HG02852 (cell line): ENCODE results near the gene BCAS3.
"Not testable (repeated sequence)": the region's sequence is repeated elsewhere in the genome, so short reads cannot be mapped to it uniquely, and the experiment has no call there.

Source experiments
- ATAC-seq: cut with Tn5 transposase; IDR thresholded peaks from one replicate; pipeline ENCODE4 v1.9.1; 2021; ENCODE audit warnings: mild to moderate bottlenecking, moderate library complexity; ENCODE audit not compliant: unreplicated experiment

BCAS3 gene

DNA sequence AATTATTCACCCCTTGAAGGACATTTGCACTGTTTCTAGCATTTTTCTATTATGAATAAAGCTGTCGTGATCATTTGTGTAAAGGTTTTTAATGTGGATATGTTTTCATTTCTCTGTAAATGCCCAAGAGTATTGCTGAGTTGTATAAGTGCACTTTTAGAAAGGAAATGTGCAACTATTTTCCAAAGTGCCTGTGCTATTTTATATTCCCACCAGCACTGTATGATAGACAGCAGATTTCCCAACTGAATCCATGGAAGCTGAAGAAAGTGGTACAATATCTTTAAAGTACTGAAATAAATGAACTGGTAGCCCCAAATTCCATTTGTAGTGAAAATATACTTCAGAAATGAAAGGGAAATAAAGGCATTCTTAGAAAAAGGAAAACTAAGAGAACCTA lies 238.4 kb downstream of the BCAS3 start:
- ATAC-seq = no peak

DNA sequence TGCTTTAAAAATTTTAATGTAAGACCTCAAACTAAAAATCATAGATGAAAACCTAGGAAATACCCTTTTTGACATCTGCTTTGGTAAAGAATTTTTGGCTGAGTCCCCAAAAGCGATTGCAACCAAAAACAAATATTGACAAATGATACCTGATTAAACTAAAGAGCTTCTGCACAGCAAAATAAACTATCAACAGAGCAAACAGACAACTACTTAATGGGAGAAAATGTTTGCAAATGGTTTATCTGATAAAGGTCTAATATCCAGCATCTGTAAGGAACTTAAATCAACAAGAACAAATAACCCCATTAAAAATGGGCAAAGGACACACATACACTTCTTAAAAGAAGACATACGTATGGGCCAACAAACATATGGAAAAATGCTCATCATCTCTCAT lies 242.5 kb downstream of the BCAS3 start:
- no peak for ATAC-seq

DNA sequence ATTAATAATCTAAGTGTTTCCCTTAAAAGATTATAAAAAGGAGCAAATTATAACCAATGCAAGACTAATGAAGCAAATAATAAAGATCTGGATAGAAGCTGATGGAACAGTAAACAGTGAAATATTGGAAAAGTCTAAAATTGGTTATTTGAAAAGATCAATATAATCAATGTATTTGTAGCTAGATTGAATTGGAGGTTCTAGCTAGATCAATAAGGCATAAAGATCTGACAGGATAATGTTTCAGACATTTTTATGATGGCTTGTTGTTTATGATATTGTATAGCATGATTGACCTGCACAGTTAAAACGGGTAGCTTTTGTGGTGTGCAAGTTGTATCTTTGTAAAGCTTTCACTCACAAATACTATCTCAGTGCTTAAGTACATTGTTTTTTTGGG lies 245.3 kb downstream of the BCAS3 start:
- ATAC-seq = no peak

DNA sequence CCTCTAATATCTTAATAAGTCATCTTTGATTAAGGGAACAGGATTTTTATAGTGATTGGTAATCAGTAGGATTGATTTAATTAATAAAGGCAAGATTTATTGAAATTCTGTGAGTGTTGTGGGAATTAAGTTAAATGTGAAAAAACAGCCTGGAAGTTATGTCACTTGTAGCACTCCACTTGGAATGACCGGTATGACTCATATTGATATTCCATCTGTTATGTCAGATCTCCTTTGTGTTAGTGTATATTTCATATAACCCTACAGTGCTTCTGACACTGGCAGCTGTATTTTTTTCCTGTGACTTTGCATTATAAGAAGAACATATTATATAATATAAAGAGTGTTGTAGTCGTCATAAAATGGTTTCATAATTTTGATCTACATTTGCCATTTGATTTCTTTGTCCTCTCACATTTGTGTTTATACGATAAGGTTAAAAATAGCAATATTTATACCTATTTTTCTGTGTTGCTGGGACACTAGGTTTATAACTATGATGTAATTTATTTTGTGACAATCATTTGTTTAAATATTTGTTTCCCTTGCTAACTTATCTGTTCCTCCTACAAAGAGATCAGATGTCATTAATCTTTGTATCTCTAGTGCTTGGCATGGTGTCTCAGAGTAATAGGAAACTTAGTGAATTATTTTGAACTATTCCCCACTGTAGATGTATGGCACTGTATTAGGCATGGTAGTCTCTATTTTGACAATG lies 249.0 kb downstream of the BCAS3 start:
- ATAC-seq = no peak

DNA sequence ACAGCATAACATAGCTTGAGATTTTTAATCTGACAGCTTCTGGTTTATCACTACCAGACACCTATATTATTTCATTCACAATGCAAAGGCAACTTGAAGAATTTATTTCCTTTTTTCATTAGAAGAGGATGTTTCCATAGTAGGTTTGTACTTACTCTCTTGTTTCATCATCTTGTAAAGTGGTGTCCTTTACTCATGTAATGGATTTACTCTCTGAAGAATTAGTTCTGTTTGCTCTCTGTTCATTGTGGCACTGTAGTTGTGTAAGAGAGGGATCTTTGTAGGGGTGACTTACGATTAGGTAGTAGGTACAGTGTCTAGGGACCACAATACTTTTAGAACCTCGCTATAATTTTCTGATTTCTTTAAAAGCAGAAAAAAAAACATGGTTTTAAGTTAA lies 256.1 kb downstream of the BCAS3 start:
- ATAC-seq = no peak

DNA sequence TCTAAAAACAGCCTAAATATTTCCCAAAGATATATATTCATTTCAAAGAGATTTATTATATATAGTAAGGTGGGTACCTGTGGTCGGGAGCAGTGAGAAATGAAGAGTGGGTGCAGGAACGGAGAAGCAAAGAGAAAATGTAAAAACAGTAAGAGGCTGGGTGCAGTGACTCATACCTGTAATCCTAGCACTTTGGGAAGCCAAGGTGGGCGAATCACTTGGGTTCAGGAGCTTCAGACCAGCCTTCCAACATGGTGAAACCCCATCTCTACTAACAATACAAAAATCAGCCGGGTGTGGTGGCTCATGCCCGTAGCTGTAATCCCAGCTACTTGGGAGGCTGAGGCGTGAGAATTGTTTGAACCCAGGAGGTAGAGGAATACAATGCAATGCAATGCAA lies 257.1 kb downstream of the BCAS3 start:
- ATAC-seq = no peak

DNA sequence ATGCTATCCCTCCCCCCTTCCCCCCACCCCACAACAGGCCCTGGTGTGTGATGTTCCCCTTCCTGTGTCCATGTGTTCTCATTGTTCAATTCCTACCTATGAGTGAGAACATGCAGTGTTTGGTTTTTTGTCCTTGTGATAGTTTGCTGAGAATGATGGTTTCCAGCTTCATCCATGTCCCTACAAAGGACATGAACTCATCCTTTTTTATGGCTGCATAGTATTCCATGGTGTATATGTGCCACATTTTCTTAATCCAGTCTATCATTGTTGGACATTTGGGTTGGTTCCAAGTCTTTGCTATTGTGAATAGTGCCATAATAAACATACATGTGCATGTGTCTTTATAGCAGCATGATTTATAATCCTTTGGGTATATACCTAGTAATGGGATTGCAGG lies 258.3 kb downstream of the BCAS3 start:
- not testable (repeated sequence) for ATAC-seq

DNA sequence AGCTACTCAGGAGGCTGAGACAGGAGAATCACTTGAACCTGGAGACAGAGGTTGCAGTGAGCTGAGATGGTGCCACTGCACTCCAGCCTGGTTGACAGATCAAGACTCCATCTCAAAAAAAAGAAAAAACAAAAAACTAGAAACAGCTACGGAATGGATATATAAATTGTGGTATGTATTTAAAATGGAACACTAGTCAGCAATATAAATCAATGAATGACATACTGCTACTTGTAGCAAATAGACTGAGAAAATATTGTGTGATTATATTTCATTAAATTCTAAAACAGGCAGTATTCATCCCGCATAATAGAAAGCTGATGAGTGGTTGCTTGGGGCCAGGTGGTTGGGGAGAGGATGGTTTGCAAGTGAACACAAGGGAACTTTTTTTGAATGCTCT lies 261.7 kb downstream of the BCAS3 start:
- ATAC-seq = no peak

DNA sequence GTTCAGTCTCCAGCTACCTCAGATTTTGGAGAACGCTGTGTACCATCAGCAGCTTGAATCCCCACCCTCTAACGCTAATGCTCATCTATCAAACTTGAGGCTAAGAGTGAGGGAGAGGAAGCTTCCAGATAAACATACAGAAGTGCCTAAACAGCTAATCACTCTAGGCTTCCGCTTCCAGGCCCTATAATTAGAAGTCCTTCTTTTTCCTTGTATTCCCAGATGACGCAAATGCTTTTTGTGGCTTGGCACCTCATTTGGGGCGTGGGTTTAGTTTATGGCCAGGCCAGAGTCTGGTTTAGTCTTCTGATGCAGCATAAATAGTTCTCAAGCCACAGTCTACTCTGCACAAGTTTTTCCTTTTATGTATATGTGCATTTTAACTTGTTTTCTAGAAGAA lies 263.4 kb downstream of the BCAS3 start:
- no peak for ATAC-seq

DNA sequence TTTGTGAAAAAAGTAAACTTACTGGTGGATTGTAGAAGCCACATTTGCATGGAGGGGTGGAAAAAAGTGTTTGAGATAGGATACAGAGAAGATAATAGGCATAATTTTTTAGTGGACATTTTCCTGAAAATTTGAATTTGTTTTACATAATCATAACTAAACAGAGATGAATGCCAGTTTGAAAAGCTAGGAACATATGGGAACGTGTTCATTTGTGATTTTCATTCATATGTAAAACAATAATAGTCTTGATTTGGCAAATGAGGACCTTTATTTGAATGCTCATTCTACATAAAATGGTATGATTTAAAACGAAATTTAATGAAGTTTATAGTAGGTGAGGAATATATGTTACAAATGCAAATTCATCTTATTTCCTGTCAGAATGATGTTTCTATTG lies 263.9 kb downstream of the BCAS3 start:
- ATAC-seq = no peak

DNA sequence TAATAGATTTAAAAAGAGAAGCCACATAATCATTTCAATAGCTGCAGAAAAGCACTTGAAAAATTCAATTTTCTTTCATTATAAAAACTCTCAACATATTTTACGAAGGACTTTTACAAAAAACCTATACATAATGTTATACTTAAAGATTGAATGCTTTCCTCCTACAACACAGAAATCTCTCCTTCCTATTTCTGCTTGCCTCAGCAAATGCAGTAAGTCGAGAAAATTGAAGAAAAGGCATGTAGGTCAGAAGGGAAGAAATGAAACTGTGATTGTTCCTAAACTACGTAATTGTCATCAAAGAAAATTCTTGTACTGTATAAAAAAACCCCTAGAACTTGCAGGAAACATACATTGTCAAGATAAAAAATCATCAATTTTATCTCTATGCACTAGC lies 267.1 kb downstream of the BCAS3 start:
- ATAC-seq = no peak

DNA sequence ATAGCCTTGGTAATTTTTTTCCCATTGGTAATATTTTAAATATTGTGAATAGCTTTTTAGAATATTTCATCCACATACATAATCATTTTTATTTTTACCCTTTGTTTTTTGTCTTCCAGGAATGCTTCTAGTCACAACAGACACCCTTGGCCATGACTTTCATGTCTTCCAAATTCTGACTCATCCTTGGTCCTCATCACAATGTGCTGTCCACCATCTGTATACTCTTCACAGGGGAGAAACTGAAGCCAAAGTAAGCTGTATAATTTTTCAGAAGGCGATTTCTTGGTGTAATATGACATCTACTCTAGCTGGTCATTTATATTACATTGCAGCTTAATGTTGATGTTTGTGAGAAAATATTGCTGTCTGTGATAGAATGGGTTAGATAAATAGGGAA lies 269.4 kb downstream of the BCAS3 start:
- no peak for ATAC-seq

DNA sequence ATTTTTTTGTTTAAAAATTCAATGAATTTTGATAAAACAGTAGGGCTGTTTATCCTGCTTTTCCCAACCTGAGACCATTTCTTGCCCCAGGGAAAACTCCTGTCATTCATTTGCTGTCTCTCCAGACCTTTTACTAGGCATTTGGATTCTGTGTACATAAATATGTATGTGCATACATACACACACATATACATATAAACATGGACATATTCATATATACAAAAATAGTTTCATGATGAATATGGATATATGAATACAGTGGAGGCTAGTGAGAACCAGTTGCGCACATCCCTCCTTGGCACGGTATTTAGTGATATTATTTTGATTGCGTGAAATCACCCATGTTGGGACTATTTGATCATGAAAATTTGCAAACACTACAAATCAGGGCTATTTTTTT lies 269.9 kb downstream of the BCAS3 start:
- no peak for ATAC-seq

DNA sequence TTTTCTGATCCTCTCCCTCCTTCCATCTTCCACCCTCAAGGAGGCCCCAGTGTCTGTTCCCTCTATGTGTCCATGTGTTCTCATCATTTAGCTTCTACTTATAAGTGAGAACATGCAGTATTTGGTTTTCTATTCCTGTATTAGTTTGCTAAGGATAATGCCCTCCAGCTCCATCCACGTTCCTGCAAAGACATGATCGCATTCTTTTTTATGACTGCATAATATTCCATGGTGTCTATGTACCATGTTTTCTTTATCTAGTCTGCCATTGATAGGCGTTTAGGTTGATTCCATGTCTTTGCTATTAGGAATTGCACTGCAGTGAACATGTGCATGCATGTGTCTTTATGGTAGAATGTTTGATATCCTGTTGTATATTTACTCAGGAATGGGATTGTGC lies 275.1 kb downstream of the BCAS3 start:
- no peak for ATAC-seq

DNA sequence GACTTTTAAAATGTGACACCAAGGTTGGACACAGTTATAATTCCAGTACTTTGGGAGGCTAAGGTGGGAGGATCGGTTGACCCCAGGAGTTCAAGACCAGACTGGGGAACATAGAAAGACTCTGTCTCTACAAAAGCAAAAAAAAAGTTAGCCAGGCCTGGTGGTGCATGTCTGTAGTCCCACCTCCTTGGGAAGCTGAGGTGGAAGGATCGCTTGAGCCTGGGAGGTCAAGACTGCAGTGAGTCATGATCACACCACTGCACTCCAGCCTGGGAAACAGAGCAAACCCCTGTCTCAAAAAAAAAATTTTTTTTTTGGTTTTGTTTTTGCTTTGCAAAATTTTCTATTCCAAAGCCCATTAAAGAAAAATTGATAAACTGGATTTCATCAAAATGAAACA lies 281.4 kb downstream of the BCAS3 start:
- ATAC-seq = no peak

DNA sequence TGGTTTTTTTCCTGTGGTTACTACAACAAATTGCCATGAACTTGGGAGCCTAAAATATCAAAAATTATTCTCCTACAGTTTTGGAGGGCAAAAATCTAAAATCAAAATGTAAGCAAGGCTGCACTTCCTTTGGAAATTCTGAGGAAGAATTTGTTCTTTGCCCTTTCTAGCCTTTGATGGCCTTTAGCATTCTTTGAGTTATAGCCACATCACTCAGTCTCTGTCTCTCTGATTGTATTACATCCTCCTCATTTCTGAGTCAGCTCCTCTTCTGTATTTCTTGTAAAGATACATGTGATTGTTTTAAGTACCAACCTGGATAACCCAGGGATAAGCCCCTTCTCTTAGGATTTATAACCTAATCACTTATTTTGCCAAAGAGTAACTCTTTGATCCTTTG lies 282.0 kb downstream of the BCAS3 start:
- ATAC-seq = no peak

DNA sequence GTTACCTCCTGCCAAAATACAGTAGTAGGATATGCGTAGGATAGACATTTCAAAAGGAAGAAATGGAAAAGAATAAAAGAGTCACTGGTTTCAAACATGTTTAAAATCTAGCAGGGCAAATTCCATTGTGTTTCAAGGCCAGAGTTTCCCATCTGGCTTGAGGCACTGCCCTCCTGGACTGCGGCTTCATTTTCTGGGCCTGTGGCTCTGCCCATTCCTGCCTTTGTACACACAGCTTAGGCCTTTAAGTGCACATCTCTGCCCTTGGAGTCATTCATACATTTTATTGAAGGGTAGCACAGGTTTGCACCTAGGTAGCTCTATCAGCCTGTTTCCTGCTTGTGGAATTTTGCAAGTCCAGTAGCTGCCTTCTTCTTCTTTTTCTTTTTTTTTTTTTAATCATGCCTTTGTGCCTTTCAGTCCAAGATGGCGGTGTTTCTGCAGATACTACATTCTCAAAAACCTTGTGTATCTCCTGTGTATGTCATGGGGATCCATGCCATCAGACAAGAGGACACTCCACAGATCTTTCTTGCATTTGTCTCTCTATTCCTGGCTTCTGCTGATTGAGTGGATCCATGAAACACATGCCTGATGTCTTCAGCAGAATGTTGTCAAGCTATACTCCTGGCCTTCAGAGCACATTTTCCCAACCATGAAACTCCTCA lies 282.9 kb downstream of the BCAS3 start:
- ATAC-seq = no peak

DNA sequence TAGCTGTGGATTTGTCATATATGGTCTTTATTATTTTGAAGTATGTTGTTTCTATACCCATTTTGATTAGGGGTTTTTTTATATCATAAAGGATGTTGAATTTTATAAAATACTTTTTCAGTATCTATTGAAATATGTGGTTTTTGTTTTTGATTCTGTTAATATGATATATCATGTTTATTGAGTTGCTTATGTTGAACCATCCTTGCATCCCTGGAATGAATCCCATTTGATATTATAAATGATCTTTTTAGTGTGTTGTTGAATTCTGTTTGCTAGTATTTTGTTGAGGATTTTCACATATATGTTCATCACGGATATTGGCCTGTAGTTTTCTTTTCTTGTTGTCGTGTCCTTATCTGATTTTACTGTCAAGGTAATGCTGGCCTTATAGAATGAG lies 286.5 kb downstream of the BCAS3 start:
- no peak for ATAC-seq

DNA sequence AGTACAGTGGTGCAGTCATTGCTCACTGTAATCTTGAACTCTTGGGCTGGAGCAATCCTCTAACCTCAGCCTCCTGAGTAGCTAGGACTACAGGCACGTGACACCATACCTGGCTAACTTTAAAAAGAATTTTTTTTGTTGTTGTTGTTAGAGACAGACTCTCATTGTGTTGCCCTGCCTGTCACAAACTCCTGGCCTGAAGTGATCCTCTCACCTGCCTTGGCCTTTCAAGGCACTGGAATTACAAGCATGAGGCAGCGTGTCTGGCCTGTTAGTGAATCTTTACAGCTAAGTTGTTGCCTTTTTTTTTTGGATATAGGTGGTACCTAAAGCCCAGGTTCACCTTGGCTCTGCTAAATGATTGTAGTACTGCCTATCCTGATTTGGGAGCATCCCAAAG lies 290.6 kb downstream of the BCAS3 start:
- ATAC-seq = no peak

DNA sequence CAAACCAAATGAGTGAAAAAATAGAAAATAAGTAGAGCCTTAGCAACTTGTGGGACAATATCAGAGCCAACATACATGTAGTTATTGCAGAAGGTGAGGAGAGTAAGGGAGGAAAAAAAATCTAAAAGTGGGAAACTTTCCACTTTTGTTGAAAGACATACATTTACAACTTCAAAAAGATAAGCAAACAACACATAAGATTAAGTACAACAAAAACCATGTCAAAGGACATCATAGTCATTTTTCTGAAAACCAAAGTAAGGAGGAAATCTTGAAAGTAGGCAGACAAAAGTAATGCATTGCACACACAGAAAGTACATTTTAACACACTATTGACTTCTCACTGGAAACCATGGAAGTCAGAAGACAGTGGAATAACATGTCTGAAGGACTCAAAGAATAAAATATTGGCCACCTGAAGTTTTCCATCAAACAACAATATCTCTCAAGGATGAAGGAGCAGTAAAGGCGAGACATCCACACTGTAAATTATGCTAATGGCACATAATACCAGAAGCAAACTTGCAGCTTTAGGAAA lies 291.9 kb downstream of the BCAS3 start:
- no peak for ATAC-seq

DNA sequence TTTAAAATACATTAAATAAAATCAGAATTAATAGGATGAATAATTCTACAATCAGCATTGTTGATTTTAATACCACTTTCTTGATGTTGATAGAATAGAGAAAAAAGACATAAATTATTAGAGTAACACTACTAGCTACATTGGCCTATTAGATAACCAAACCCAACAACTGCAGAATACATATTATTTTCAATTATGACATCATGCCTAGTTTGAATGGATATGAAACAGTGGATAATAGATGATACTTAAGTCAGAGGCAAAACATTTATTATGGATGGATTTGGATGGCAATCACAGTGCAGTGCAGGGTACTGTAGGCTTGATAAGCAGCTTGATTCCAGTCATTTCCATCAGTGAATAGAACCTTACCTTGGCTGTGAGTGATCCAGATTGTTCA lies 293.1 kb downstream of the BCAS3 start:
- ATAC-seq = no peak

DNA sequence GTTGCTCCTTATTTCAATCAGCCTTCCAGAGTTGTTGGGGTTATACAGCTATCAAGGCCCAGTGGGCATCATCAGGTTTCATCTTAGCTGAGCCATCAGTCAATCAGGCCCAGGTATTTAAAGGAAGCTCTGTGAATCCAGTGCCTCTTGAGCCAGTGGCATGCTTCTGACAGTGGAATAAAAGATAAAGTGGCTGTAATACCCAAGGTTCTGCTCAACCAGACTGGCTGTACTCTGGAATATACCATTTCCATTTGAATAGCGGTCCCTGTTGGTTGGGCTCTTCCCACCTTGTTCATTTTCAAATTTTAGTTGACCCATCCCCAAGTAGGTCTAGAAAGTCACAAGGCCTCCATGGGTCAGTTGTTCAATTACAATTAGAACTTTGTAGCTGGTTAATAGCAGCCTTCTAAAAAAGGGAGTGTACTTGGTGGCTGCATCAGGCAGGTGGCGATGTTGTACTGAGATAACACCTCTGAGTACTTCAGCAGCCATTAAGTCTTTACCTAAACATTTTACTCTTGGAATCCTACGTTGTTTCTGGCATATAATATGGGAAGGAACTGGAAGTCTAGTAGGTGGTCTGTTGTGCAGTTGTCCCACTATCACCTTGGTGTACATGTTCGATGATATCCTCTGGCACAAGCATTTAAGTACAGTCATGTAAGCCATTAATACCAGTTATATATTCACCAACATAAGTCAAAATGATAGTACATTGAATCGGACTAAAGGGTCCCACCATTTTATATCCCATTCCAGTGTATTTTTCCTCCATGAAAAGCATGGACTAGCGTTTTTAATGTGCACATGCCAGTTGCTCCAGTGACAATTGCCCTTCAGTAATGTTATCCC lies 294.1 kb downstream of the BCAS3 start:
- ATAC-seq = no peak
